COLO829 (cell line): Measurements from ENCODE around the gene TVP23A.

Experiments
- DNase-seq: peaks from one replicate; pipeline ENCODE4 v3.0.0; 2012; ENCODE audit warnings: low spot score

TVP23A gene

GRCh38 chr16:10817963-10818941 is at the start of gene TVP23A:
TVP23A (minus strand) TSS chr16:10818794; CDS start chr16:10818493, 301 bp downstream.
- no peak for DNase-seq

GRCh38 chr16:10868104-10868595 is 49.6 kb upstream of the TVP23A start:
- no peak for DNase-seq

- no peak for DNase-seq
Measured at GRCh38 chr16:10867199-10867598, 48.6 kb upstream of the TVP23A start.

- DNase-seq, result no peak
Measured at GRCh38 chr16:10865991-10866966, 47.7 kb upstream of the TVP23A start.

- DNase-seq, result no peak
Measured at GRCh38 chr16:10862438-10862837, 43.8 kb upstream of the TVP23A start.

- DNase-seq, result no peak
Measured at GRCh38 chr16:10859658-10860057, 41.1 kb upstream of the TVP23A start.

GRCh38 chr16:10859020-10859419 is 40.4 kb upstream of the TVP23A start:
- DNase-seq, result no peak

- DNase-seq, result no peak
Measured at GRCh38 chr16:10858203-10858602, 39.6 kb upstream of the TVP23A start.

GRCh38 chr16:10856042-10856441 is 37.4 kb upstream of the TVP23A start:
- no peak for DNase-seq

GRCh38 chr16:10852948-10853347 is 34.4 kb upstream of the TVP23A start:
- no peak for DNase-seq

- DNase-seq, result no peak
Measured at GRCh38 chr16:10852286-10852685, 33.7 kb upstream of the TVP23A start.

- DNase-seq, result no peak
Measured at GRCh38 chr16:10851512-10851911, 32.9 kb upstream of the TVP23A start.

- DNase-seq, result no peak
Measured at GRCh38 chr16:10850478-10850850, 31.9 kb upstream of the TVP23A start.

GRCh38 chr16:10849736-10850477 is 31.3 kb upstream of the TVP23A start:
- DNase-seq, result no peak

GRCh38 chr16:10847176-10847575 is 28.6 kb upstream of the TVP23A start:
- DNase-seq, result no peak

GRCh38 chr16:10846213-10846998 is 27.8 kb upstream of the TVP23A start:
- no peak for DNase-seq

GRCh38 chr16:10840703-10841102 is 22.1 kb upstream of the TVP23A start:
- DNase-seq, result no peak

GRCh38 chr16:10839279-10839666 is 20.7 kb upstream of the TVP23A start:
- DNase-seq, result no peak

- DNase-seq, result no peak
Measured at GRCh38 chr16:10838621-10839278, 20.2 kb upstream of the TVP23A start.

- DNase-seq, result no peak
Measured at GRCh38 chr16:10836174-10836853, 17.7 kb upstream of the TVP23A start.
